CD4-positive, alpha-beta T cell treated with Interleukin-17A for 1 hour (primary cell): ENCODE results near the gene ZNF469.

Experiments
- DNase-seq: peaks from one replicate; pipeline ENCODE4 v3.0.0-alpha.2; 2020

The ZNF469 gene

DNA sequence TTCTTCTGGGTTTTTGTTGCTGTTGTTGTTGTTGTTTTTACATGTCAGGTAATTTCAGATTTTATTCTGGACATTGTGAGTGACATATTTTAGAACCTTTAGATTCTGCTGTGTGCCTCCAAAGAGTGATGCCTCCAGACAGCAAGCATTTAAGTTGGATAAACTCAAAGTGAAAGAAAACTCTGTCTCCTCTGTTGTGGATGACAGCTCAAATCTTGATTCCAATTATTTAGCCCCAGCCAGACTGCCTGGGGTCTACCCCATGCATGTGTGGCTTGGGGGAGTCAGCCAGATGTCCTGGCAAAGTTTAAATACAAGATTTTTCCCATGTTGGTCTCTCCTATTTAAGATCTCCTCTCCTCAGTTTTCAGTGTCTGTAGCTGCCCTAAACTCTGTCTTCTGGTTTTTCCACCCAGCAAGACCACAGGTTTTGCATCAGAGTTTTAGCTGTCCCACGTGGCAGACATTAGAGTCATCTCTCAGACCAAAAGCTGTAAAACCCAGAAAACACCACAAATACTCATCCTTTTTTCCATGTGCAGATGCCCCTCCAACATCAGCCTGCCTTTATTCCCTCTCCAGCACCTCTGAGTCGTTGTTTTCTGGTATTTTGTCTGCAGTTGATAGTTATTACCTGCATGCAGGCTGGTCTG is 19.4 kb upstream of the ZNF469 start:
- DNase-seq: no peak

DNA sequence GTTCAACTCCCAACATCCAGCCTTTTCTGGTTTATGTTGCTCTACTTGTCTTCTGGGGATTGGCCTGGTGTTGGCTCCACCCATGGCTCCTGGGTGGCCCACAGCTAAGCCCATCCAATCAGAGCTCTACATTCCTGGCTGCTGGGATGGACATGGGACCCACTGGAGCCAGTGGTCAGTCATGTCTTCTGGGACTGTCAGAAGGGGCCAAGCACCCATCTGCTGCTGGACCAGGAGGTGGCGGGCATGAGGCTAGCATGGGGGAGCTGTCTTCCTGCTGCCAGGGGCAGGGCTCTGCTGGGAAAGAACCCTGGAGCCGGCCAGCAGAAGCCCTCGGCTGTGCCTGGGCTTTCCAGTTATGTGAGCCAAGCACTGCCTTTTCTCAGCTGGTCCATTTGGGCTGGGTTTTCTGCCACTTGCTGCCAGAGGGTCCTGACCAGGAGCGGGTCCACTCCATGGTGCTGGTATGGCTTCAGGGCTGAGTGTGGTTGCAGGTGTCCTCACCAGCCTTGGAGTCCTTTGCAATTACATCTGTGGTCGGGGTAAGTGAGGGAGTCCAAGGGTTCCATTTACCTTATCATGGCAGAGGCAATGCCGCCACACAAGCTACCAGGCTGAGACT is 17.4 kb upstream of the ZNF469 start:
- DNase-seq: no peak

DNA sequence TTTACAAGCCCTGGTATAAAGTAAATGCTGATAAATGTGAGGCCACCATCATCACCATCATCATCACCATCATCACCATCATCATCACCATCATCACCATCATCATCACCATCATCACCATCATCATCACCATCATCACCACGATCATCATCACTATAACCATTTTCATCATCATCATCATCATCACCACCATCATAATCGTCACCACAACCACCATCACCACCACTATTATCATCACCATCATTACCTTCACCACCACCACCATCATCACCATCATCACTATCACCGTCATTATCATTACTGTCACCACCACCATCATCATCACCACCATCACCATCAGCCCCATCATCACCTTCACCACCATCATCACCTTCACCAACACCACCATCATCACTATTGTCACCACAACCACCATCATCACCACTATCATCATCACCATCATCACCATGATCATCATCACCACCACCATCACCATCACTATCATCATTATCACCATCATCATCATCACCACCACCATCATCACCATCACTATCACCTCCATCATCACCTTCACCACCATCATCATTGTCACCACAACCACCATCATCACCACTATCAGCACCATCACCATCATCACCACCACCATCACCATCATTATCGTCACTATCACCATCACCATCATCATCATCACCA is 16.6 kb upstream of the ZNF469 start:
- no peak for DNase-seq

DNA sequence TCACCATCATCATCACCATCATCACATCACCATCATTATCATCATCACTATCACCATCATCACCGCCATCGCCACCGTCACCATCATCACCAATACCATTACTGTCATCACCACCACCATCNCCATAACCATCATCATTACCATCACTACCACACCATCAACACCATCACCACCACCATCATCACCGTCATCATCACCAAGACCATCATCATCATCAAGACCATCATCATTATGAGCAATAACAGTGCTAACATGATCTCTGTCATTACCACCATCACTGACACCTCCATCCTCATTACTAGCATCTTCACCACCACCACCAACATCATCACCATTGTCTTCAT is 16.1 kb upstream of the ZNF469 start:
- no peak for DNase-seq

DNA sequence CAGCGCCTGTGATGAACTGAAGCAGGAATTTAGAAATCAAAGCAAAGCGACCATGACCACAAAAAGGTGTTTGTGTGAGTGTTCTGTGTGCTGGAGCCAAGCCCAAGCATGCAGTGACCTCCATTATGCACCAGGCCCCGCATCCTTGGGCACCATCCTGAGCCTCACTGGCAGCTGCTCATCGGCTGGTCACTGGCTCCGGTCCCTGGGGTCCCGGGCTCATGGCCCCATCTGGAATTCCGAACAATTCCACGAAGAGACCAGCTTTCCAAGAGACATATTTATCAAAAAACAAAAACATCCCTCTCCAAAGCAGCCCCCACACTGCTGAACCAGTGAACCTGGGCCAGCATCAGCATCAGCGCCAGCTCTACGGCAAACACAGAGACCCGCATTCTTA is 15.2 kb upstream of the ZNF469 start:
- DNase-seq: no peak

DNA sequence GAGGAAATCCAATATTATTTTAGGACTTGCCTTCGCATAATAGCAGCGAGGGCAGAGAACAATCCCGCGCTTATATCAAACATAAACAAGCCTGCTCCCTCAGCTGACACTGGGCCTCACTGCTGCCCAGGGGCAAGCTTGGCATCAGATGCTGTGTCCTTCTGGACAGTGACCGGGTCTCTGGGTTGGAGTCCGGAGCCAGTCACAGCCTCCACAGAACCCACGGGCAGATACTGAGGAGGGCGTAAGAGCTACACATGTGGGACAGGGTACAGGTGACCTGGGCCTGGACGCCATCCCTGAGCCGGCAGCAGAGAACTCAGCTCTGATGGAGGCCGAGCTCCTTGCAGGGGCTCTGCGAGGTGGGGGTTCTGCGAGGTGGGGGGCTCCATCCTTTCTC is 14.7 kb upstream of the ZNF469 start:
- DNase-seq: no peak

DNA sequence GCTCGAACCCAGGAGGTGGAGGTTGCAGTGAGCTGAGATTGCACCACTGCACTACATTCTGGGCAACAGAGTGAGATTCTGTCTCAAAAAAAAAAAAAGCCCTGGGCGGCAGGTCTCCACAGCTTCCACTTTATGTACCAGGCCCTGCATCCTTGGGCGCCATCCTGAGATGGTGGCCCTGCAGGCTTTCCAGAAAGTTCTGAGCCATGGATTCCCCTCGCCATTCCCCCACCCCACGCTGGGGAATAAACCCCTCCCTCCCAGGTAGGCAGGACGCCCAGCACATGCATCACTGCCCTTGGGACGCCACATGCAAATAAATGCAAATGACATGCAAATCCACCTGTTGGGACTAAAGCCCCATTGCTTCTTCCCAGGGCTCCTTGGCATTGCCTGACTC is 13.8 kb upstream of the ZNF469 start:
- DNase-seq: no peak

DNA sequence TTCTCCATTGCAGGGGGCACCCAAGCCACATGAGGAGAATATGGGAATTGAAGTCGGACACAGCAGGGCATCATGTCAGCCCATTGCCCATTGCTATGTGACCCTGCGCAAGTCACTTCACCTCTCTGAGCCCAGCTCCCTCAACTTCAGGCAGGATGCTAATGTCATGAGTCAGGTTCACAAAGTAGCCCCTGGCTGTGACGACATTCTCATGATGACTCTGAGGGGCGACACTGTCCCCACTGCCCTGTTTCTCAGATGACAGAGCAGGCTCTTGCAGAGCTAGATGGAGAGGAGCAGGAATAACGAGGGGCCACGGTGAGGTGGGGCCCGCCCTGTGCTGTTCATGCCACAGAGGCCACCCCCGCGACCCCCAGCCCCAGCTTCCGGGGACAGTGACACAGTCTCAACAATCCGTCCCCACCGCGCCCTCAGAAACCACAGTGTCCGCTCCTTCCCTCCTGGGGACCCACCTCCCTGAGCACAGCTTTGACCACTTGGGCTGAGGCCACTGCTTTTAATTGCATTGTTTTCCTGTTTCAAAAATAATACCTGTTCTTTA is 13.2 kb upstream of the ZNF469 start:
- DNase-seq: no peak

DNA sequence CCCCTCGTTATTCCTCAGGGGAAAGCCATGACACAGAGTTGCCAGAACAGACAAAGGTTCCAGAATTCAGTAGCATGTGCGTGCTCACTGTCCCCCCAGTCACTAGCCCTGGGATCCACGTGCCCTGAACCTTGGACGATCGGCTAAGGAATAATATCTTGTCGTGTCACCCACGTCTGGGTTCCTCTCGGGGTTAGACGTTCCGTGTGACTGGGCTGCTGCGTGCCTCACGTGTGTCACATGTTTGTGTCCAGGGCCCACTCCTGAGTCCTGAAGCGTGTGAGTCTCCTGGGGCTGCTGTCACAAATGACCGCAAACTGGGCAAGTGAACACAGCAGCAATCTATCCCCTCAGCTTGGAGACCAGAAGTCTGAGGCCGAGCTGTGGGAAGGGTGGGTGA is 12.4 kb upstream of the ZNF469 start:
- no peak for DNase-seq

DNA sequence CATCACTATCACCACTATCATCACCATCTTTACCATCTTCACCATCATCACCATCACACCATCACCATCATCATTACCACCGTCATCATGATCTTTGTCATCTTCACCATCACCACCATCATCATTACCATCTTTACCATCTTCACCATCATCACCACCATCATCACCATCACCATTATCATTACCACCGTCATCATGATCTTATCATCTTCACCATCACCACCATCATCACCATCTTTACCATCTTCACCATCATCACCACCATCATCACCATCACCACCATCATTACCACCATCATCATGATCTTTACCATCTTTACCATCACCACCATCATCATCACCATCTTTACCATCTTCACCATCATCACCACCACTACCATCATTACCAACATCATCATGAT is 10.2 kb upstream of the ZNF469 start:
- DNase-seq: no peak

DNA sequence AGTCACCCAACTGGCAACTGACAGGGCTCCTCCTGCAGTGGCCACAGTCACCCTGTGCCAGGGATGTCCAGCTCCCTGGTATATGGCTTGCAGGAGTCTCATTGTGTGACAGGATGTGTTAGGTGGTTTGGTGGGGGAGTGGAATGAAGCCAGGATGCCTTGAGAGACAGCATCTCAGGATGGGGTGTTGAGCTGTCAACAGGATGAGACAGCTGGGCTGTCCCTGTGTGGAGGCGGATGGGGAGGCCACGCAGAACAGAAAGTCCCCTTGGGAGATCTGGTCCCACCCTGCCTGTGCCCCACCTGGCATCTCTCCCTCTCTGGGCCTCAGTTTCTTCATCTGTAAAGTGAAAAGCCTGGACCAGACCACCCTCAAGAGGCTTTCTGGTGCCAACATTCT is 9.5 kb upstream of the ZNF469 start:
- no peak for DNase-seq

DNA sequence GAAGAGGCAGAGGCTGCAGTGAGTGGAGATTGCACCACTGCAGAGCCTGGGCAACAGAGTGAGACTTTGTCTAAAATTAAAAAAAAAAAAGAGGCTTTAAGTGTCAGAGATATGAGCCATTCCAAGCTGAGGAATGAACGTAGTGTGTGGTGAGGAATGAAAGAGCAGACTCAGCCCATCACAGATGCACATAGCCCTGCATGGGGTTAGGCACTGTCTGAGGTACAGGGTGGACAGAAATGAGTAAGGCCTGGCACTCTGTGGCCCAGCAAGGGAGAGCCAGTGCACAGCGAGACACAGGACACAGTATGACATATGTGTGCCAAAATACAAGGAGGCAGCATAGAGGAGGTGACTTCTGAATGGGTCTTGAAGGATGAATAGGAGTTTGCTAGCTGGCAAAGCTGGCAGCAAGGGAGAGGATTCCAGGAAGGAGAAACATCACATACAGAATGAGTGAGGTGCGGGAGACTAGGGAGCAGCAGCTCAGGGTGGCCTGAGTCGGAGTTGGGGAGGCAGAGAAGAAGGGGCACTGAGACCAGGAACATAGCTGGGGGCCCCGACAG is 8.7 kb upstream of the ZNF469 start:
- DNase-seq: no peak

DNA sequence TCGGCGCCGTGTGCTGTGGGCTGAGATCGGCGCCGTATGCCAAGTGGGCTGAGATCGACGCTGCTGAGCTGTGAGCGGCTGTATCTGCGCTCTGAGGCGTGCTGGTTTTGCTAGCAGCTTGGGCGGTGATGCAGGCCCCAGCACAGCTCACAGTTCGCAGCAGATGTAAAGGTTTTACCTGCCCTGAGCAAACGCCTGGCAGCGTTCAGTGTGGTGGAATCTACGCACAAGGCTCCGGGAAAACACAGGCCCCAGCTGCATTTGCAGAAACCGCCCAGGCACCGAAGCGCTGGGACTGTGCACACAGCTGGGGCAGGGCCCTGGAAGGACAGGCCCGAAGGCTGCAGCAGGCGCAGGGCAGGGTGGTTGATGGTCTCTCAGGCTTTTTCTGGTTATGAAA is 8.0 kb upstream of the ZNF469 start:
- no peak for DNase-seq

DNA sequence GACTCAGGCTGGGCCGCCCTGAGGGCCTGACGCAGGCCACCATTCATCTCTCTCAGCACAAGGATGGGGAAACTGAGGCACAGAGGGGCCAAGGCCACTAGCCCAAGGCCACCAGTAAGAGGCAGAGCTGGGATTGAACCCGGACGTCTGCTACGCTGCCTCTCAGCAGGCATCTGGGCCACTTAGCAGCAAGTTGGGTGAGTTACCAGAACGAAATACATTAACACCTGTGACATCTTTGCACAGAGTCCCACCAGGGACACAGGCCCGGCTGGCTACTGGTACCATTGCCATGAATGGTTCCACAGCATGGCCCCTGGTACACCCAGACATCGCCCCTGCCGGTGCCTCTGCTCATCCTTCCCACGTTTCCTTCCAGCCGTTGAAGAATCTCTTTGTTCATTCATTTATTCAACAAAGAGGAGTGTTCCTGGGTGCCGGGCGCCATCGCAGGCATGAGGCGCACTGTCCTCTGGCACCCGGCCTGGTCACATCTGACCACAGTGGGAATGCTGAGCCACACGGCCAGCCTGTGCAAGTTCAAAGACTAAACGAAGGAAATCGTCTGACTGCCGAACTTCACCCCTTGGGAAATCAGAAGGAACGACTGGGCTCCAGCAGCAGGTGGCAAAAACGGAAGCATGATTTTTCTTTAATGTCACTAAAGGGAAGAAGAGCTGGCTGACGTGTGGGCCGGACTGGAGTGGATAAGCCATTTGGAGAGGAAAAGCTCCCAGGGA is 7.4 kb upstream of the ZNF469 start:
- DNase-seq: no peak

DNA sequence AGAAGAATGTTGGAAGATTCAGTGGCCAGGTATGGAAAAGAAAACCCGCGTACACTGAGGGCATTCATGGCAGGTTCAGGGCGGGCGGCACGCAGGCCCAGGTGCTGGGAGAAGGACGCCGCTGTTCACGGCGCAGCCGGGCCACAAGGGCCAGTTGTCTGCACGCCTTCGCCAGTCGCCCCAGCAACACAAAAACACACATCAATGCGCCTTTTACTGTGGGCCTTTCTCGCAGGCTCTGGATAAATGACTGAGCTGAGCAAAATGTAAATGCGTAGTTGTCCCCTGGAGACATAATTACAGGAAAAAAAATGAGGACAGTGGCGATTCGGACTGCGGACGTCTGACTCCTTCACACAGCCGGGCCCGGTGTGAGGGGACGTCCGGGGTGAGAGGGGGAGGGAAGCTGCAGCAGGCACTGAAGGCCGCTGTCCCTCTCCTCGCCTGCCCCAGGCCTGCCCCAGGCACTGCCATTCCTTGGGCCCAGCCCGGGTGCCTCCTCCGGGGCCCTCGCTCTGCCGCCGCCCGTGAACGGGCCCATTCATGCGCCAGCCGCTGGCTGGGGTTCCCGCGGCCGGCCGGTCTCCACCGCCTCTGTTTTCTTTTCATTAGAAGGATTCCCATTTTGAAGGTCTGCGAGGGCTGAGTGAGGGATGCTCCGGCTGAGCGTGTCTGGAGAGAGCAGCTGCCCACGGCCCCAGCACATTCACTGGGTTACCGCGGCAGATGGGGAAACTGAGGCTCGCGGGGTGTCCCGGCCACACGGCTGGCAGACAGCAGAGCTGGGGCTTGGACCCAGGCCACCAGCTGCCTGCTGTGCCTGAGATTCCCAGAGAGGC is 6.5 kb upstream of the ZNF469 start:
- no peak for DNase-seq

DNA sequence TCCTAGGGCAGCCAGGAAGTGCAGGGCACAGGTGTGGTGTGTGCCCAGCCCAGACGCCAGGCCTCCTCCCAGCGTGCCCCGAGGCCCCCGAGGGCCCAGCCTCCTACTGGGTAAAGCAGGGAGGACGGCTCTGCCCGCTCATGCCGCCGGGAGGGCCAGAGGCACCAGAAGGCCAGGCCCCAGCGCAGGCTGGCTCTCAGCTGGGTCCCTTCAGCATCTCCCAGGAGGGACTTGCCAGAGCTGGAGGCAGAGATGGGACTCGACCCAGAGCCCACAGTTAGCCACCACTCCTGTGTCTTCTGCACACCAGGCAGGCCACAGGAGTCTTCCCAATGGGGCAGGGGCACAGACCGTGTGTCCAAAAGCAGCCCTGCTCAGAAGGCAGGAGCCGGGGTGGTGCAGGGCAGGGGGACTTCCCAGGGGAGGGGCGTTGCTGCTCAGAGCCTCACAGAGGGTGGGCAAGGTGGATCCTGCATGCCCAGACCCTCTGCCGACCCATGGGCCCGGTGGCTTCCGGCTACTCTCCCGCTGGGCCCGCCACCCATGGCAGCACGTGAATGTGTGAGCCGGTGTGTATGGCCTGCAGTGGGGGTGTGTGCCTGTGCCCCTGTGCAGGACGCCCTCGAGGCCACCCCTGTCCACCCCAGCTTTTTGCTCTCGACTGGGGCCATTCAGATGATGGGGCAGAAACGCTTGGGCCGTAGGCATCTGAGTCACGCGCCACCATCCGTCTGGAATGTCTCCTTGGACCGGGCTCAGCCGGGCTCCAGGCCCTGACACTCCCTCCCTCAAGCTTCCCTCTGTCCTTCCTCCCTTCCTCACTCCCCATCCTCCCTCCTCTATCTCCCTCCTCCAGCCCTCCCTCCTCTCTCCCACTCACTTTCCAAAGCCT is 5.7 kb upstream of the ZNF469 start:
- no peak for DNase-seq

DNA sequence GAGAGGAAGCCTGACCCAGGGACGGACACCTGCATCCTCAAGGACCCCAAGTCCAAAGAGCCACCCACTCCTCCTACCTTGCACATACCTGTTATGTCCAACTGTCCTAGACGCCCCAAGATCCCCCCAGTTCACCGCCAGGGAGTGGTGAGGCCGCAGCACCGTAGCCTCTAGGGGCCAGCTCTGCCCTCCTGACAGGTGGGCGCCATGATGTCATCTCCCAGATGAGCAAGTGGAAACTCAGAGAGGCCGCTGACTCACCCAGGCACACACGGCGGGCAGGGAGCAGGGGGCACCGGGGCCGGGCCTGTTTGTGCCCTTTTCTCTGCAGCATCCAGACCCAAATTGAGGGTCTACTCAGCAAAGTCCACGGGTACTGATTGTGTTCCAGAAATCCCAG is 4.8 kb upstream of the ZNF469 start:
- DNase-seq: no peak

DNA sequence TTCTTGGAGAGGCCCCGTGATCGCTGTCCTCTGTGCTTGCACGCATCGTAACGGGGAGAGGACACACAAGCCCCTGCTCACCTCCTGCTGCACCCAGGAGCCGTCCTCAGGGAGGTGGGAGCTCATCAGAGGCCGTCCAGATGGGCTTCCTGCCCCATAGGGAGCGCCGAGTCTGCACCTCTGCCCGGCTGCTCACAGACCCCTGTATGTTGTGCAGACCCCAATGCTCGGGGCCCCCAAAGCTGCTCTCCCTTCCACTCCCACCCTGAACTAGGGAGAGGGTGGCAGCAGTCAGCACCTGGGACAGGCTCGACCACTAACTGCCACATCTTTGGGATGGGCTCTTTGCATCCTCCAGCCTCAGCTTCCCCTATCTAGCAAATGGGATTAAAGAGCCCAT is 4.4 kb upstream of the ZNF469 start:
- DNase-seq: no peak

DNA sequence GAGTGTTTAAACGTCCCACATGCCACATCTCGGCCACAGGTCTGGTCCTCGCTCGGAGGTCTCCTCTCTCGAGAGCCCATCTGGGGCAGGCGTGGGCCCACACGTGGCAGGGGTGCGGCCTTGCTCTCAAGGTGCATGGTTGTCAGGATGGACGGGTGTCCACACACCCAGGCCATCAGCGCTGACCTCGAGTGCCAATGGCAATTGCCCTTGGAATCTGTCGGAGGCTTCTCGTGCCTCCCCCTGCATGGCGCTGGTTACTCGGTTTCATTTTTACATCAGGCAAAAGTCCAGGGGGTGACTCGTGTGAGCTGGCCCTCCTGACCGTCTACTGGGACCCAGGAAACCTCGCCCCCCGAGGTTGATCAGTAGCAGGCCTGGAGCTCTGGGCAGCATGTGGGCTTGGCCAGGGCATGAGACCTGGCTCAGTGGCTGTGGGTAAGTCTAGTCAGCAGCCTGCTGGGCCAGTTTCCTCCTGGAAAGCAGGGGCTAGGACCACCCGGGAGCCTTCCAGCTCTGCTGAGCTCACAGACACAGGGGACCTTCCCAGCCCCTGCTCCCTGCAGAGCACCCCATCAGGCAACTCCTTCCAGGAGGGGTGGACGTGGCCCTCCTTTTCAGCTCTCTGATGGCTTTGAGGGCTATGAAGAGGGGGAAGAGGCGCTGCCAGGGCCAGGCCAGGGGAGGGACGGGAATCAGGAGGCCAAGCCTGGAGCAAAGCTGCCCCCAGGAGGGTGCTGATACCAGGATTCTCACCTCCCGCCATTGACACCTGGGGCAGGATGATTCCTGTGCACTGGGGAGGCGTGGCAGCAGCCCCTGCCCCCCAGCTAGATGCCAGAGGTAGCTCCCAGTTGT is 3.7 kb upstream of the ZNF469 start:
- DNase-seq: no peak

DNA sequence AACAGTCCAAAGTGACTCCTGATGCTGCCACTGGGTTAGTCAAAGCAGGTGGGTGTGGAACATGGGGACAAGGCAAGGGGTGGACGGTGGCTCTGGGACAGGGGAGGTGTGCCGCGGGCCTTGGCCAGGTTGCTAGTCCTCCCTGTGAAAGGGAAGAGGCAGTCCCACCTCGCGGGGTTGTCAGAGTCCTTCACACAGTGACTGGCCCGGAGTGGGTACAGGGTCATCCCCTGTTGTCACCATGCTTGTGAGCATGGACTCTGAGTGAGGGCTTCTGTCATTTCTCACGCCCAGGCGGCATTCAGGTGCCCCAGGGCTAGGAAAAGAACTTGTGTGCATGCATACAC is 3.1 kb upstream of the ZNF469 start:
- no peak for DNase-seq

DNA sequence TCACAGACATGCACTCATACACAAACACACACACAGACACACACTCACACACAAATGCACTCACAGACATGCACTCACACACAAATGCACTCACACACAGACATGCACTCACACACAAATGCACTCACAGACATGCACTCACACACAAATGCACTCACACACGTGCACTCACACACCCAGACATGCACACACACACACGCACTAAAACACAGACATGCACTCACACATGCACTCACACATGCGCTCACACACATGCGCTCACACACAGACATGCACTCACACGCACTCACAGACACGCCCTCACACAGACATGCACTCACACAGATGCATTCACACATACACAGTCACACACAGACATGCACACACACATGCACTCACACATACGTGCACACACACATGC is 2.7 kb upstream of the ZNF469 start:
- DNase-seq: no peak
